Thoracic aorta (tissue), 2 donors: ENCODE data around the gene TNRC6B. TPM values are rescaled to one million over a fixed set of nuclear protein-coding genes. Genes with fewer than 3 reads are reported as not detected.

Experiments
- ATAC-seq: fragments of 150-250 bp; one replicate; pipeline ENCODE4 v1.8.0; 2017; ENCODE audit warnings: low read depth; ENCODE audit not compliant: insufficient number of reproducible peaks, low FRiP score
- DNase-seq: peaks from one replicate; pipeline ENCODE4 v3.0.0-alpha.2; 2020; ENCODE audit warnings: low spot score
- H3K27ac ChIP-seq, 2 donors: fragments of 200-600 bp; sonication (generic); 1 replicate in 1 of 2; 2 replicates in 1 of 2; pipeline ENCODE4 v1.5.1; 2016; ENCODE audit warnings: mild to moderate bottlenecking in 2 of 2, moderate library complexity in 2 of 2
- H3K27me3 ChIP-seq: fragments of 200-600 bp; sonication (generic); replicated peaks from 2 replicates; pipeline ENCODE4 v1.6.0; 2016; ENCODE audit warnings: mild to moderate bottlenecking; ENCODE audit not compliant: insufficient read depth
- H3K36me3 ChIP-seq: fragments of 200-600 bp; sonication (generic); one replicate; pipeline ENCODE4 v1.5.1; 2016
- H3K4me1 ChIP-seq, 2 donors: fragments of 200-600 bp; sonication (generic); 1 replicate in 1 of 2; 2 replicates in 1 of 2; pipeline versions ENCODE4 v1.5.1 to v1.6.0; 2016; ENCODE audit warnings: low read depth in 2 of 2, mild to moderate bottlenecking in 1 of 2; ENCODE audit not compliant: control insufficient read depth in 1 of 2
- H3K4me3 ChIP-seq: fragments of 200-600 bp; sonication (generic); 2 replicates; pipeline ENCODE4 v1.5.1; 2016; ENCODE audit warnings: mild to moderate bottlenecking
- H3K9me3 ChIP-seq: fragments of 200-600 bp; sonication (generic); 2 replicates; pipeline ENCODE4 v1.5.1; 2016
- CTCF ChIP-seq: fragments of 200-600 bp; sonication (generic); IDR thresholded peaks from one replicate; pipeline ENCODE4 v1.5.1; 2019; ENCODE audit warnings: antibody characterized with exemption
- total RNA-seq, 2 donors: library from RNA; depleted of rRNA; stranded (reverse); fragments of >200 nt; gene quantifications; one replicate each; pipeline versions ENCODE4 v1.1.0 to v1.2.3, GENCODE V29; 2016

The TNRC6B gene
- total RNA-seq, 2 donors from 2014 or later: 58.5 to 98.0 TPM

DNA sequence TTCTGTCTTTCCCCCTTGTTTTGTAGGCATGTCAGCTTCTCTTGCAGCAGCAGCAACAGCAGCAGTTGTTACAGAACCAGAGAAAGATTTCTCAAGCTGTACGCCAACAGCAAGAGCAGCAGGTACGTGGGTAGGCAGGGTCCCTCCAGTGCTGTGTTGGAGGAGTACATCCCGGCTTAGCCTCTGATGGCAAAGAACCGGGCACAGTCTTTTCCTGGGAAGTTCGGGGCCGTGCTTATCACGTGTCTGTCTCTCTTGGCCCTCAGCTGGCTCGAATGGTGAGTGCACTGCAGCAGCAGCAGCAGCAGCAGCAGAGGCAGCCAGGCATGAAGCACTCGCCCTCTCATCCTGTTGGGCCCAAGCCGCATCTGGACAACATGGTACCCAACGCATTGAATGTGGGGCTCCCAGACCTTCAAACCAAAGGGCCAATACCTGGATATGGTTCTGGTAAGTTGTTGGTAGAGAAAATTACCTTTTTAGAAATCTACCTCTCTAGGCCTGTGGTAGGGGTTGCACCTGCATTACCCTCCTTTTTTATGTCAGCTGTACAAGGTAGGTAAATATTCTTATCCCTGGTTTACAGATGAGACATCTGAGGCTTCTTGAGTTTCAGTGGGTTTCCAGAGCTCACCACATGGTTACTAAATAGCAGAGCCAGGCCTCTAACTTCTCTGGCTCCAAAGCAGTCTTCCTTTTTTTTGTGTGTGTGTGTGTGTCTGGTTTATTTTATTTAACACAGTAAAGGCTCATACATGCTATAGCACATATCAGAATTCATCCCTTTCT is 123.4 kb downstream of the TNRC6B start:
- TF ChIP-seq CTCF: no peak
- Histone ChIP-seq H3K36me3 (peaks cover 26% of the 10 kb centered on the region), H3K4me1 (peaks cover 0 to 9% of the 10 kb centered on the region in 2 donors), H3K27ac (no peak overlapping the region), H3K9me3 (no peaks in the 10 kb centered on the region), H3K27me3 (no peaks in the 10 kb centered on the region), H3K4me3 (no peak overlapping the region)
- DNase-seq (no peak), ATAC-seq (no peak)

- Histone ChIP-seq H3K4me1 (peaks cover 0 to 9% of the 10 kb centered on the region in 2 donors), H3K27ac (no peak overlapping the region), H3K9me3 (no peaks in the 10 kb centered on the region), H3K36me3 (peaks cover 26% of the 10 kb centered on the region), H3K4me3 (no peak overlapping the region), H3K27me3 (no peaks in the 10 kb centered on the region)
- no peak for TF ChIP-seq CTCF
- ATAC-seq (no peak), DNase-seq (no peak)
Observed at GRCh38 chr22:40302149-40302548, 124.4 kb downstream of the TNRC6B start.

- TF ChIP-seq CTCF: no peak
- Histone ChIP-seq H3K9me3 (no peaks in the 10 kb centered on the region), H3K36me3 (peaks cover 36% of the 10 kb centered on the region), H3K27ac (no peak overlapping the region), H3K27me3 (no peaks in the 10 kb centered on the region), H3K4me1 (peaks cover 4 to 13% of the 10 kb centered on the region in 2 donors), H3K4me3 (no peak overlapping the region)
- ATAC-seq (no peak), DNase-seq (no peak)
Observed at GRCh38 chr22:40305625-40306024, 127.9 kb downstream of the TNRC6B start.

GRCh38 chr22:40308999-40309573 is 131.4 kb downstream of the TNRC6B start:
- Histone ChIP-seq H3K27ac (peak overlapping the region; percentile 18 to 66), H3K4me1 (peaks cover 7 to 18% of the 10 kb centered on the region in 2 donors), H3K4me3 (no peak overlapping the region), H3K27me3 (no peaks in the 10 kb centered on the region), H3K36me3 (peaks cover 39% of the 10 kb centered on the region), H3K9me3 (no peaks in the 10 kb centered on the region)
- no peak for ATAC-seq
- DNase-seq: no peak
- no peak for TF ChIP-seq CTCF

- Histone ChIP-seq H3K4me3 (no peak overlapping the region), H3K36me3 (peaks cover 44% of the 10 kb centered on the region), H3K9me3 (no peaks in the 10 kb centered on the region), H3K4me1 (peaks cover 7 to 18% of the 10 kb centered on the region in 2 donors), H3K27me3 (no peaks in the 10 kb centered on the region), H3K27ac (peak overlapping the region; percentile 18 to 66)
- ATAC-seq (no peak), DNase-seq (no peak)
- TF ChIP-seq CTCF: no peak
Observed at GRCh38 chr22:40309631-40310030, 131.9 kb downstream of the TNRC6B start.
